Measurements from ENCODE around the gene XAGE3. TPM values are rescaled to one million over a fixed set of nuclear protein-coding genes. Genes with fewer than 3 reads are reported as not detected.

The XAGE3 gene
- polyA plus RNA-seq, 1 donor (not counting 4 experiments of a cell fraction or from before 2014, with no cell fraction given) = not detected

GRCh38 chrX:52821079-52821760 lies 46.7 kb downstream of the XAGE3 start:
- dilution Hi-C loops (cut with MboI; ENCODE audit: extremely low pct_ligation_motif_present, low sequenced_read_pairs) = no loop called here
- Histone ChIP-seq H3K9me1 (ENCODE audit: control insufficient read depth, extremely low read depth, insufficient read depth, low read length) (no peaks in the 10 kb centered on the region), H3K27ac (ENCODE audit: control insufficient read depth, insufficient read depth, low read length) (no peak overlapping the region), H4K20me1 (ENCODE audit: control insufficient read depth, extremely low read depth, insufficient read depth, low read length) (no peaks in the 10 kb centered on the region), H3K9ac (ENCODE audit: control insufficient read depth, extremely low read depth, insufficient read depth, low read length) (no peak overlapping the region), H3K36me3 (ENCODE audit: control insufficient read depth in 2 of 2, extremely low read depth in 1 of 2, insufficient read depth in 2 of 2, low read length in 2 of 2) (no peaks in the 10 kb centered on the region), H3K4me3 (ENCODE audit: control insufficient read depth in 2 of 3, extremely low read depth in 1 of 3, insufficient read depth in 2 of 3, low read depth in 1 of 3, low read length in 3 of 3) (no peak overlapping the region), H3K79me2 (ENCODE audit: control insufficient read depth, insufficient read depth, low read length) (no peaks in the 10 kb centered on the region), H3K4me2 (ENCODE audit: control insufficient read depth, extremely low read depth, insufficient read depth, low read depth, low read length) (no peak overlapping the region), H3K27me3 (ENCODE audit: control insufficient read depth, extremely low read depth, insufficient read depth, low read length) (no peaks in the 10 kb centered on the region), H2AFZ (ENCODE audit: control insufficient read depth, low read length) (no peak overlapping the region), H3K4me1 (ENCODE audit: control insufficient read depth, extremely low read depth, insufficient read depth, low read length) (no peaks in the 10 kb centered on the region), H3K9me3 (ENCODE audit: control insufficient read depth, low read depth, low read length) (no peaks in the 10 kb centered on the region)
- TF ChIP-seq EZH2 (IDR thresholded peaks at IDR 0.05; ENCODE audit: low read length) (no peak), CTCF (optimal IDR thresholded peaks at IDR 0.05 in 1 of 3, IDR thresholded peaks at IDR 0.05 in 1 of 3, conservative IDR thresholded peaks at IDR 0.05 in 1 of 3; ENCODE audit: extremely low read depth in 1 of 3, insufficient read depth in 2 of 3, low read length in 3 of 3) (no peak)
- DNase-seq (ENCODE audit: low read depth, low spot score) (no peak), FAIRE-seq (no peak)

- H3K9ac ChIP-seq (ENCODE audit: control insufficient read depth, extremely low read depth, insufficient read depth, low read length) = no peak overlapping the region
- H3K36me3 ChIP-seq (ENCODE audit: control insufficient read depth in 2 of 2, extremely low read depth in 1 of 2, insufficient read depth in 2 of 2, low read length in 2 of 2) = no peaks in the 10 kb centered on the region
- FAIRE-seq = no peak
- H3K27ac ChIP-seq (ENCODE audit: control insufficient read depth, insufficient read depth, low read length) = no peak overlapping the region
- dilution Hi-C loops (cut with MboI; ENCODE audit: extremely low pct_ligation_motif_present, low sequenced_read_pairs) = no loop called here
- TF ChIP-seq EZH2 (IDR thresholded peaks at IDR 0.05; ENCODE audit: low read length) (no peak), CTCF (optimal IDR thresholded peaks at IDR 0.05 in 1 of 3, IDR thresholded peaks at IDR 0.05 in 1 of 3, conservative IDR thresholded peaks at IDR 0.05 in 1 of 3; ENCODE audit: extremely low read depth in 1 of 3, insufficient read depth in 2 of 3, low read length in 3 of 3) (no peak)
- H3K27me3 ChIP-seq (ENCODE audit: control insufficient read depth, extremely low read depth, insufficient read depth, low read length) = no peaks in the 10 kb centered on the region
- H3K4me1 ChIP-seq (ENCODE audit: control insufficient read depth, extremely low read depth, insufficient read depth, low read length) = no peaks in the 10 kb centered on the region
- no peak overlapping the region for H3K4me2 ChIP-seq (ENCODE audit: control insufficient read depth, extremely low read depth, insufficient read depth, low read depth, low read length)
- H3K9me1 ChIP-seq (ENCODE audit: control insufficient read depth, extremely low read depth, insufficient read depth, low read length) = no peaks in the 10 kb centered on the region
- no peaks in the 10 kb centered on the region for H3K79me2 ChIP-seq (ENCODE audit: control insufficient read depth, insufficient read depth, low read length)
- H2AFZ ChIP-seq (ENCODE audit: control insufficient read depth, low read length) = no peak overlapping the region
- H4K20me1 ChIP-seq (ENCODE audit: control insufficient read depth, extremely low read depth, insufficient read depth, low read length) = no peaks in the 10 kb centered on the region
- no peak overlapping the region for H3K4me3 ChIP-seq (ENCODE audit: control insufficient read depth in 2 of 3, extremely low read depth in 1 of 3, insufficient read depth in 2 of 3, low read depth in 1 of 3, low read length in 3 of 3)
- H3K9me3 ChIP-seq (ENCODE audit: control insufficient read depth, low read depth, low read length) = no peaks in the 10 kb centered on the region
- DNase-seq (ENCODE audit: low read depth, low spot score) = no peak
Measured at GRCh38 chrX:52819788-52820187, 48.1 kb downstream of the XAGE3 start.

Other genes with a start within 250 kb of the XAGE3 start
- gene SSX7, start 213.2 kb downstream of the XAGE3 start, polyA plus RNA-seq = not detected in 3 replicates
- not detected in 3 replicates for gene SSX2, start 160.9 kb downstream of the XAGE3 start, polyA plus RNA-seq
- gene SSX2B, start 116.8 kb downstream of the XAGE3 start, polyA plus RNA-seq = not detected in 3 replicates
- gene SPANXN5, start 70.7 kb downstream of the XAGE3 start, polyA plus RNA-seq = 0.07 to 0.08 TPM in 2 of 3 replicates, not detected in the other
- gene XAGE5, start 56.8 kb downstream of the XAGE3 start, polyA plus RNA-seq = not detected in 3 replicates
- 12.0 to 16.8 TPM (median 12.4 TPM) in 3 replicates for gene FAM156B, start 29.2 kb upstream of the XAGE3 start, polyA plus RNA-seq
- 11.2 to 17.2 TPM (median 12.8 TPM) in 3 replicates for gene FAM156A, start 90.4 kb upstream of the XAGE3 start, polyA plus RNA-seq
- gene GPR173, start 180.7 kb upstream of the XAGE3 start, polyA plus RNA-seq = 0.08 to 0.20 TPM (median 0.10 TPM) in 3 replicates
- gene TSPYL2, start 214.3 kb upstream of the XAGE3 start, polyA plus RNA-seq = 13.9 to 20.2 TPM (median 17.9 TPM) in 3 replicates
- 1.9 to 4.7 TPM (median 3.8 TPM) in 3 replicates for gene KANTR, start 226.1 kb upstream of the XAGE3 start, polyA plus RNA-seq